HepG2 (cell line): Measurements from ENCODE around the gene MINDY1. TPM values are rescaled to one million over a fixed set of nuclear protein-coding genes. Genes with fewer than 3 reads are reported as not detected.

Source experiments
- AFF4 ChIP-seq: sonication (generic); formaldehyde crosslinking; IDR thresholded peaks from 2 replicates; pipeline ENCODE4 v1.4.0; 2020; ENCODE audit warnings: missing genetic modification reagents
- CEBPB ChIP-seq: IDR thresholded peaks from 2 replicates; pipeline ENCODE4 v1.6.1; 2011; ENCODE audit warnings: low read depth, low read length, improper control_type of control experiment, borderline replicate concordance
- HNRNPH1 ChIP-seq: fragments of 200-400 bp; formaldehyde crosslinking; optimal IDR thresholded peaks from 2 replicates; pipeline ENCODE3; 2017; ENCODE audit warnings: mild to moderate bottlenecking, low read depth, low read length
- IKZF5 ChIP-seq: IDR thresholded peaks from 2 replicates; pipeline ENCODE4 v1.6.1; 2018; ENCODE audit warnings: missing genetic modification reagents, mild to moderate bottlenecking, missing compliant biosample characterization
- IRF2 ChIP-seq: IDR thresholded peaks from 2 replicates; pipeline ENCODE4 v1.6.1; 2018; ENCODE audit warnings: missing genetic modification reagents, missing compliant biosample characterization
- MED1 ChIP-seq: sonication (generic); formaldehyde crosslinking; IDR thresholded peaks from 2 replicates; pipeline ENCODE4 v1.4.0; 2020; ENCODE audit warnings: missing genetic modification reagents
- MEIS1 ChIP-seq: sonication (generic); formaldehyde crosslinking; IDR thresholded peaks from 2 replicates; pipeline ENCODE4 v1.9.0; 2021; ENCODE audit warnings: mild to moderate bottlenecking, missing genetic modification reagents, moderate library complexity, borderline replicate concordance
- NCOA1 ChIP-seq: sonication (generic); formaldehyde crosslinking; IDR thresholded peaks from 2 replicates; pipeline ENCODE4 v1.9.0; 2021; ENCODE audit warnings: missing genetic modification reagents
- STAT5B ChIP-seq: sonication (generic); formaldehyde crosslinking; IDR thresholded peaks from 2 replicates; pipeline ENCODE4 v1.4.0; 2020; ENCODE audit warnings: missing genetic modification reagents
- ZNF136 ChIP-seq: sonication (generic); formaldehyde crosslinking; IDR thresholded peaks from 2 replicates; pipeline ENCODE4 v1.8.1; 2022; ENCODE audit warnings: low read depth, mild to moderate bottlenecking, moderate library complexity, missing genetic modification reagents
- ZNF432 ChIP-seq: sonication (generic); formaldehyde crosslinking; IDR thresholded peaks from 2 replicates; pipeline ENCODE4 v1.5.0; 2020; ENCODE audit warnings: missing genetic modification reagents, mild to moderate bottlenecking, borderline replicate concordance
- ZNF496 ChIP-seq: sonication (generic); formaldehyde crosslinking; IDR thresholded peaks from 2 replicates; pipeline ENCODE4 v1.8.1; 2023; ENCODE audit warnings: mild to moderate bottlenecking, moderate library complexity, missing genetic modification reagents; ENCODE audit not compliant: insufficient replicate concordance
- ZNF549 ChIP-seq: sonication (generic); formaldehyde crosslinking; IDR thresholded peaks from 2 replicates; pipeline ENCODE4 v1.5.0; 2020; ENCODE audit warnings: missing genetic modification reagents
- ZNF605 ChIP-seq: sonication (generic); formaldehyde crosslinking; IDR thresholded peaks from 2 replicates; pipeline ENCODE4 v1.8.0; 2022; ENCODE audit warnings: mild to moderate bottlenecking, missing genetic modification reagents
- ZNF777 ChIP-seq: sonication (generic); formaldehyde crosslinking; IDR thresholded peaks from 2 replicates; pipeline ENCODE4 v1.4.0; 2020; ENCODE audit warnings: missing genetic modification reagents
- polyA plus RNA-seq, 8 experiments: library from polyadenylated mRNA; depleted of rRNA in 3 of 8; stranded (reverse) in 7 of 8; unstranded in 1 of 8; fragments of >200 nt; fragmentation: Illumina TruSeq in 4 of 8; extraction: Trizol in 4 of 8; gene quantifications; 2 replicates each; pipeline versions ENCODE4 v1.2.1 to v1.2.3, GENCODE V29; 2011 to 2016; ENCODE audit warnings: low read depth in 4 of 8, missing spikeins in 1 of 8, mixed read lengths in 1 of 8; ENCODE audit not compliant: insufficient read depth in 1 of 8
- total RNA-seq, 5 experiments: library from RNA; depleted of rRNA; stranded (reverse); fragments of >200 nt; fragmentation: Illumina TruSeq; extraction: Trizol; gene quantifications; 2 replicates each; pipeline ENCODE4 v1.2.3, GENCODE V29; 2016; ENCODE audit warnings: low read depth in 1 of 5
- TF ChIP-seq, protein P1 (sequence below): fragments of 450-650 bp; IDR thresholded peaks from 2 replicates; pipeline ENCODE4 v1.6.1; 2017

MINDY1 gene
- total and polyA plus RNA-seq, 2 of the 13 experiments (the other 11 are each of a cell fraction or from before 2014, with no cell fraction given): 11.1 to 15.0 TPM

GRCh38 chr1:151013518-151013917 is 6.8 kb upstream of the MINDY1 start (continued):
- TF ChIP-seq NCOA1 (CRISPR knock-in tag) (no peak), ZNF496 (CRISPR knock-in tag) (no peak), MED1 (CRISPR knock-in tag) (no peak), IRF2 (no peak), HNRNPH1 (no peak), STAT5B (CRISPR knock-in tag) (no peak), CEBPB (peak; percentile 72; the same call in 1 of the 2 replicates), IKZF5 (CRISPR knock-in tag) (no peak), ZNF136 (no peak), ZNF432 (CRISPR knock-in tag) (no peak), MEIS1 (CRISPR knock-in tag) (no peak), ZNF777 (CRISPR knock-in tag) (no peak), AFF4 (CRISPR knock-in tag) (no peak), ZNF605 (no peak), ZNF549 (CRISPR knock-in tag) (no peak)
- TF ChIP-seq, protein P1, sequence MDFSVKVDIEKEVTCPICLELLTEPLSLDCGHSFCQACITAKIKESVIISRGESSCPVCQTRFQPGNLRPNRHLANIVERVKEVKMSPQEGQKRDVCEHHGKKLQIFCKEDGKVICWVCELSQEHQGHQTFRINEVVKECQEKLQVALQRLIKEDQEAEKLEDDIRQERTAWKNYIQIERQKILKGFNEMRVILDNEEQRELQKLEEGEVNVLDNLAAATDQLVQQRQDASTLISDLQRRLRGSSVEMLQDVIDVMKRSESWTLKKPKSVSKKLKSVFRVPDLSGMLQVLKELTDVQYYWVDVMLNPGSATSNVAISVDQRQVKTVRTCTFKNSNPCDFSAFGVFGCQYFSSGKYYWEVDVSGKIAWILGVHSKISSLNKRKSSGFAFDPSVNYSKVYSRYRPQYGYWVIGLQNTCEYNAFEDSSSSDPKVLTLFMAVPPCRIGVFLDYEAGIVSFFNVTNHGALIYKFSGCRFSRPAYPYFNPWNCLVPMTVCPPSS: no peak
